GM19043 (cell line): ENCODE results near the gene DLAT.
"Not testable (repeated sequence)": the region's sequence is repeated elsewhere in the genome, so short reads cannot be mapped to it uniquely, and the experiment has no call there.

Source experiments
- ATAC-seq: cut with Tn5 transposase; IDR thresholded peaks from one replicate; pipeline ENCODE4 v1.9.1; 2021; ENCODE audit warnings: low read depth; ENCODE audit not compliant: unreplicated experiment

The DLAT gene

GRCh38 chr11:112046647-112047046 is 21.4 kb downstream of the DLAT start:
- ATAC-seq = not testable (repeated sequence)

- ATAC-seq = not testable (repeated sequence)
Measured at GRCh38 chr11:112048256-112048655, 23.0 kb downstream of the DLAT start.

- no peak for ATAC-seq
Measured at GRCh38 chr11:112049777-112050176, 24.6 kb downstream of the DLAT start.

- ATAC-seq = peak; percentile 86
Measured at GRCh38 chr11:112050721-112051120, 25.5 kb downstream of the DLAT start.

GRCh38 chr11:112051768-112052167 is 26.6 kb downstream of the DLAT start:
- no peak for ATAC-seq

- ATAC-seq = no peak
Measured at GRCh38 chr11:112057170-112057569, 32.0 kb downstream of the DLAT start.

GRCh38 chr11:112058103-112058502 is 32.9 kb downstream of the DLAT start:
- no peak for ATAC-seq

- ATAC-seq = no peak
Measured at GRCh38 chr11:112062923-112063322, 37.7 kb downstream of the DLAT start.

- ATAC-seq = peak; percentile 83
Measured at GRCh38 chr11:112073941-112074811, 49.0 kb downstream of the DLAT start, which contains the start of the genes NKAPD1 and PIH1D2. NKAPD1 (plus strand) TSS chr11:112074299; CDS start chr11:112075575, 1,276 bp downstream. PIH1D2 (minus strand) TSS chr11:112074017; CDS start chr11:112073174, 843 bp downstream.

- no peak for ATAC-seq
Measured at GRCh38 chr11:112082729-112083128, 57.5 kb downstream of the DLAT start.

GRCh38 chr11:112085822-112086421 is 60.7 kb downstream of the DLAT start:
- ATAC-seq = peak; percentile 30

GRCh38 chr11:112086422-112087191 is 61.4 kb downstream of the DLAT start, which contains the start of the genes SDHD and TIMM8B:
SDHD (plus strand) TSS chr11:112086873; CDS start chr11:112086908, 35 bp downstream.
TIMM8B (minus strand) TSS chr11:112086756; CDS start chr11:112086723, 33 bp downstream.
- ATAC-seq = peak; percentile 86

GRCh38 chr11:112087212-112087611 is 62.0 kb downstream of the DLAT start:
- ATAC-seq = no peak

- ATAC-seq = not testable (repeated sequence)
Measured at GRCh38 chr11:112095302-112095701, 70.1 kb downstream of the DLAT start.

GRCh38 chr11:112096194-112096593 is 71.0 kb downstream of the DLAT start:
- ATAC-seq = no peak

GRCh38 chr11:112097734-112098528 is 72.7 kb downstream of the DLAT start:
- no peak for ATAC-seq

- ATAC-seq = no peak
Measured at GRCh38 chr11:112100462-112100861, 75.3 kb downstream of the DLAT start.

GRCh38 chr11:112103446-112103845 is 78.2 kb downstream of the DLAT start:
- no peak for ATAC-seq

- no peak for ATAC-seq
Measured at GRCh38 chr11:112106070-112106469, 80.9 kb downstream of the DLAT start.
